Upper lobe of left lung (tissue), 4 donors: ENCODE data around the gene MIEF1.

ENCODE experiments used
- POLR2A ChIP-seq, 4 donors: fragments of 450-650 bp; IDR thresholded peaks; one replicate each; pipeline ENCODE4 v1.5.1; 2016 to 2017; ENCODE audit warnings: antibody characterized with exemption in 4 of 4, mild to moderate bottlenecking in 2 of 4
- TF ChIP-seq, protein P1 (sequence below), 6 experiments: fragments of 450-650 bp in 4 of 6; fragments of 200-600 bp in 2 of 6; sonication (generic) in 2 of 6; IDR thresholded peaks; one replicate each; pipeline ENCODE4 v1.5.1; 2016 to 2019; ENCODE audit warnings: antibody characterized with exemption in 6 of 6

DNA sequence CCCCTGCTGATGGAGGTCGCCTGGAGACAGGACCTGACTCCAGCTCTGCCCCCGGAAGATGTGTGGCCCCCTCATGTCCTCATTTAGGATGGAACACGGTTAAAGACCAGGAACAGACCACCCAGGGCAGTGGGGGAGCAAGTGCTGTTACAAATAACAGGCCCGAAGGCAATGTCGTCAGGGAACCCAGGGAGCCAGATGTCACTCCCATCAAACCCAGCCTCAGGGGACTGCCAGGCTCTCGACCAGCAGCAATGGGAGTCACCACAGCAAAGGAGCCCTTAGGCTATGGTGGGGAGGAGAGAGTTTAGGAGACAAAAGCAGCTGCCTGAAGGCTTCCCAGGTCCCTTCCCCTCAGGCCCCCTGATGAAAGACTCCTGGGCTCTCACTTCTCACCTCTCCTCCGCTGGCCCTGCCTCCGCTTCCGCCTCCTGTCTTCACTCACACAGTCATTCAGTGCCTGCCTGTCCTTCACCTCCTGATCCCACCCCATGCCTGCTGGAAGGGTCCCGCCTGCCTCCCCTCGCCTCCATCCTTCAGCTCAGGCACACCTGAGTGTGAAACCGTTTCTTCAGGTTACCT, 26.1 kb downstream of the MIEF1 start:
- TF ChIP-seq, protein P1, sequence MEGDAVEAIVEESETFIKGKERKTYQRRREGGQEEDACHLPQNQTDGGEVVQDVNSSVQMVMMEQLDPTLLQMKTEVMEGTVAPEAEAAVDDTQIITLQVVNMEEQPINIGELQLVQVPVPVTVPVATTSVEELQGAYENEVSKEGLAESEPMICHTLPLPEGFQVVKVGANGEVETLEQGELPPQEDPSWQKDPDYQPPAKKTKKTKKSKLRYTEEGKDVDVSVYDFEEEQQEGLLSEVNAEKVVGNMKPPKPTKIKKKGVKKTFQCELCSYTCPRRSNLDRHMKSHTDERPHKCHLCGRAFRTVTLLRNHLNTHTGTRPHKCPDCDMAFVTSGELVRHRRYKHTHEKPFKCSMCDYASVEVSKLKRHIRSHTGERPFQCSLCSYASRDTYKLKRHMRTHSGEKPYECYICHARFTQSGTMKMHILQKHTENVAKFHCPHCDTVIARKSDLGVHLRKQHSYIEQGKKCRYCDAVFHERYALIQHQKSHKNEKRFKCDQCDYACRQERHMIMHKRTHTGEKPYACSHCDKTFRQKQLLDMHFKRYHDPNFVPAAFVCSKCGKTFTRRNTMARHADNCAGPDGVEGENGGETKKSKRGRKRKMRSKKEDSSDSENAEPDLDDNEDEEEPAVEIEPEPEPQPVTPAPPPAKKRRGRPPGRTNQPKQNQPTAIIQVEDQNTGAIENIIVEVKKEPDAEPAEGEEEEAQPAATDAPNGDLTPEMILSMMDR (IDR thresholded peaks at IDR 0.05): no peak
- no peak for TF ChIP-seq POLR2A (IDR thresholded peaks at IDR 0.05)
